Urothelium cell line (cell line): ENCODE results near the gene ZNF169.
"Not testable (repeated sequence)": the region's sequence is repeated elsewhere in the genome, so short reads cannot be mapped to it uniquely, and the experiment has no call there.

ENCODE experiments used
- DNase-seq: peaks from one replicate; pipeline ENCODE4 v3.0.0; 2011; ENCODE audit warnings: low spot score, mixed read lengths
- FAIRE-seq: peaks from 2 replicates; lab custom pipeline; 2011; peaks lifted over from hg19 to GRCh38; lab: Jason Lieb, UNC

The ZNF169 gene

DNA sequence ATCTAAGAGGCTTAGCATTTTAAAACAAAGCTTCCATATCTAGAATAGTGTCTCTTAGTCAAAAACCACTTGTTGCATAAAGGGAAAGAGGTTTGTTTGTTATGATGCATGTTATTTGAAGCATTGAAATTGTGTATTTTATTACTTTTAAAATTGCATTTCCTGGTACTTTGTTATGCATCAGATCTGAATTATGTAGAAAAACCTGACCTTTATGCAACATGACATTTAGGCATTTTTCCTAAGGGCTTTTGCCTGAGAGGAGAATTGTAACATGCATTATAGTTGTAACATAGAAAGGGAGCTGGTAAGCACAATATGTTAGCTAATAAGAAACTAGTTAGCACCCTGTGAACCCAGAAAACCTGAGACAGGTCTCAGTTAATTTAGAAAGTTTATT lies 22.0 kb downstream of the ZNF169 start:
- DNase-seq (no peak), FAIRE-seq (no peak)

DNA sequence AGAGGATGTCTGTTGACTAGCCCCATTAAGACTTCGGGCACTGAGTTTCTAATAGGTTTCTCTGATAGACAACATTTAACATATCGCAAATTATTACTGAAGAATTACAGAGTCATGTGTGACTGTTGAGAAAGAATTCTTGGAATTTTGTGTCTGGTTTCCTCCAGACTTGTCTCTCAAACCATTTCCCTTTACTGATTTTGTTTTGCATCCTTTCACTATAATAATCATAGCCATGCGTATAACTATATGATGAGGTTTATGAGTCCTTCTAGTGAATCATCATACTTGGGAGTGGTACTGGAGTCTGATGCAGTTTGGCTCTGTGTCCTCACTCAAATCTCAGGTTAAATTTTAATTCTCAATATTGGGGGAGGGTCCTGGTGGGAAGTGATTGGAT lies 27.0 kb downstream of the ZNF169 start:
- FAIRE-seq (no peak), DNase-seq (no peak)

DNA sequence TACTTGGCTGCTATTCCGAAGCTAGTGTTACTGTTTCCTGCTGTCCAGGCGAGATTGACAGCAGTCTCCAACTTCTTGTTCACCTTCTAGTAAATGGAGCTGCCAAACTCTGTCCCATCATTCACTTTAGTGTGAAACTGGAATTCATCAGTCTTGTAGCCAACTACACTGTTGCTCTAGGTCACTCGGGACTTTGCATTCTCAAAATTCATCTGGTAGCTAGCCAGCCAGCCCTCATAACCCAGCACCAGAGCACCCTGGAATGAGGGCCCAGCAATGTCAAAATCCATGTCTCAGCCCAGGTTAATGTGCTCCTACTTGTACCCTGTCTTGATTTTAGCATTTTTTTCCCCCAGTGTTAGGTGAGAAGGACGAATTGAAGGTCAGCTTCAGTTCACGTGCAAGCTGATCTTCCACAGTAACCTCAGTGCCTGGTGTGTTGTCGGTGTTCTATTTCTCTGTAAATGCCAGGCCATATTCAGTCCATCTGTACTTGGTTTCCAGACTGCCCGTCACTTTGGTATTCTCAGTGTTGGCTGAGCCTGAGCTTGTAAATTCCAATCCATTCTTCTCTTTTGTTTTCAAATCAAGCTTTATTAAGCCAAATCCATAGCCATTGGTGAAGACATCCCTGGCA lies 28.9 kb downstream of the ZNF169 start:
- DNase-seq (no peak), FAIRE-seq (no peak)

DNA sequence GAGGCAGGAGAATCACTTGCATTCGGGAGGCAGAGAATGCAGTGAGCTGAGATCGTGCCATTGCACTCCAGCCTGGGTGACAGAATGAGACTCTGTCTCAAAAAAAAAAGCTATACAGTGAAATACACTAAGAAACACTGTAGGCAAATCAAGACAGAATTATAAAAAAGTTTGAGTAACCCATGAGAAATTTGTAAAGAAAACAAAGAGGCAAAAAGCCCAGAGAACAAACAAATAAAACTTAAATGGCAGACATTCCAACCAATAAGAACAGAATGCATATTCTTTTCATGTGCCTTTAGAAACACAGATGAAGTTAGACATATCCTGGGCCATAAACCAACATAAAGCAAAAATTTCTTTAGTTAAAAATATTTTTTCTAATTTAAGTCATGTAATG lies 30.6 kb downstream of the ZNF169 start:
- DNase-seq (no peak), FAIRE-seq (no peak)

DNA sequence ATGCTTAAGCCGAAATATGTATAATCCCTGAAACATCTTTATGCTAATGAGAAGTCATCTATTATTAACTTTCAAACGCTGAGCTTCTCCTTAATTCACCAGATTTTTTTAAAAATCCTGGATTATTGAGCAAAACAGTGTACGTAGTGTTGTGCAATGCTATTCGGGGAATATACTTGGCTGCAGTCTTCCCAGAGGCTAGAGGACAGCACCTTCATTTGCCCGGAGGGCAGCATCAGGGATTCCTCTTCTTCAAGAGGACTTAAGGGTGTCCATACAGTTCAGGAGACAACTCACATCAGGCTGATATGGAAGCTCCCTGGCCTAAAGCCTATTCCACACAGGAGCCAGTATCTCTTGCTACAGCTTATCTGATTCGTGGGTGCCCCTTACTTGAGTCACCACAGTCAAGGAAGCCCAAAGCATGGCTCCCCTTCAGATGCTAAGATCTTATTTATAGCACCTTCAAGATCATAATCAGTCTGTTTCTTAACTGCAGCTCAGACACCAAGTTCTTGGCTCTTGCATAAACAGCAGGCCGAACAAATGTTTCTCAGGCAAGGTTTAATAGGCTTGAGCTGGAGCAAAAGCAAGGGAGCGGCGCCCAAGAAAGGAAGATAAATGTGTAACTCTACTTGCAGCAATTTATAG lies 40.0 kb downstream of the ZNF169 start:
- DNase-seq, result no peak
- FAIRE-seq, result no peak

DNA sequence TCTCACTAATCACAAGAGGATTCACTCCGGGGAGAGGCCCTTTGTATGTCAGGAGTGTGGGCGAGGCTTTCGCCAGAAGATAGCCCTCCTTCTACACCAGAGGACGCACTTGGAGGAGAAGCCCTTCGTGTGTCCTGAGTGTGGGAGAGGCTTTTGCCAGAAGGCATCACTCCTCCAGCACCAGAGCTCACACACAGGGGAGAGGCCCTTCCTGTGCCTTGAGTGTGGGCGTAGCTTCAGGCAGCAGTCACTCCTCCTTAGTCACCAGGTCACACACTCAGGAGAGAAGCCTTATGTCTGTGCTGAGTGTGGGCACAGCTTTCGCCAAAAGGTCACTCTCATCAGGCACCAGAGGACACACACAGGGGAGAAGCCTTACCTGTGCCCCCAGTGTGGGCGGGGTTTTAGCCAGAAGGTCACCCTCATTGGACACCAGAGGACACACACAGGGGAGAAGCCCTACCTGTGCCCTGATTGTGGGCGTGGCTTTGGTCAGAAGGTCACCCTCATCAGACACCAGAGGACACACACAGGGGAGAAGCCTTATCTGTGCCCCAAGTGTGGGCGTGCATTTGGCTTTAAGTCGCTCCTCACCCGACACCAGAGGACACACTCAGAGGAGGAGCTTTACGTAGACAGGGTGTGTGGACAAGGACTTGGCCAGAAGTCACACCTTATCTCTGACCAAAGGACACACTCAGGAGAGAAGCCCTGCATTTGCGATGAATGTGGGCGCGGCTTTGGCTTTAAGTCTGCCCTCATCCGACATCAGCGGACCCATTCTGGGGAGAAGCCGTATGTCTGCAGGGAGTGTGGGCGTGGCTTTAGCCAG lies 41.6 kb downstream of the ZNF169 start:
- DNase-seq, result no peak
- FAIRE-seq, result no peak

DNA sequence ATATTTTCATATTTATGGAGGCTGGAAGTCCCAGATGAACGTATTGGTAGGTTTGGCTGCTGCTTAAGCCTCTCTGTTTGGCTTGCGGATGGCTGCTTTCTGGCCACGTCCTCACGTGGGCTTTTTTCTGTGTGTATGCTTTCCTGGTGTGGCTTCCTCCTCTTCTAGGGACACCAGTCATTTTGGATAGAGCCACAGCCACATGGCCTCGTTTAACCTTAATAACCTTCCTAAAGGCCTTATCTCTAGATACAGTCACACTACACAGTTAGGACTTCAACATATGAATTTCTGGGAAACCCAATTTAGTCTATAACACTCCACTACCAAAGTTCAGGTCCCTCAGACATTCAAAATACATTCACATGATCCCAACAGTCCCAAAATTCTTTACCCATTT lies 42.5 kb downstream of the ZNF169 start:
- DNase-seq, result no peak
- no peak for FAIRE-seq

DNA sequence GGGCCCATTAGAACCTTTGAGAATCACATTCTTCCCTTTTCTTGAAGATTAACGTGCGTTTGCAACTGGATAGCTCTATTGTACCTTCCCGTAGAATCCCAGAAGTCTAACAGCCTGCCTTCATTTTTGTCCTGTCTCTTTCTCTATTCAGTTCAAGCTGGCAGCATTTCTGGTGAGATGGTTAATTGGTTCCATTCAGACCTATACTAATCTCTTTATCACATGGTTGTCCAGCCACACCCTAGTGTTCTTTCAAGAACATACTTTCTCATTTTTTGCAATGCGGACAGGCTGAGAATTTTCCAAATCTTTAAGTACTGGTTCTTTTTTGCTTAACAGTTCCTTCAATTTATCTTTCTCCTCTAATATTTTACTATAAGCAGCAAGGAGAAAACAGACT lies 43.3 kb downstream of the ZNF169 start:
- no peak for FAIRE-seq

DNA sequence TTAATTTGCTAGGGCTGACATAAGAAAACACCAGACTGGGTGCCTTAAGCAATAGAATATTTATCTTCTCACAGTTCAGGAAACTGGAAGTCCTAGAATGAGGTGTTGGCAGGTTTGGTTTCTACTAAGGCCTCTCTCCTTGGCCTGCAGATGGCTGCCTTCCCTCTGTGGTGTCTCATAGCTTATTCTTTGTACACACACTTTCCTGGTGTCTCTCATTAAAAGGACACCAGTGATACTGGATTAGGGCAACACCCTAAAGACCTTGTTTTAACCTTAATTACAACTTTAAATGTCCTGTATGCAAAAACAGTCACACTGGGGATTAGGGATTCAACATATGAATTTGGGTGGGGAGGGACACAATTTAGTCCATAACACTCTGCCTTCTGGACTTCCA lies 44.2 kb downstream of the ZNF169 start:
- DNase-seq (no peak), FAIRE-seq (no peak)

More for the DNA sequence above, 43.3 kb downstream of the ZNF169 start:
- no peak for DNase-seq

DNA sequence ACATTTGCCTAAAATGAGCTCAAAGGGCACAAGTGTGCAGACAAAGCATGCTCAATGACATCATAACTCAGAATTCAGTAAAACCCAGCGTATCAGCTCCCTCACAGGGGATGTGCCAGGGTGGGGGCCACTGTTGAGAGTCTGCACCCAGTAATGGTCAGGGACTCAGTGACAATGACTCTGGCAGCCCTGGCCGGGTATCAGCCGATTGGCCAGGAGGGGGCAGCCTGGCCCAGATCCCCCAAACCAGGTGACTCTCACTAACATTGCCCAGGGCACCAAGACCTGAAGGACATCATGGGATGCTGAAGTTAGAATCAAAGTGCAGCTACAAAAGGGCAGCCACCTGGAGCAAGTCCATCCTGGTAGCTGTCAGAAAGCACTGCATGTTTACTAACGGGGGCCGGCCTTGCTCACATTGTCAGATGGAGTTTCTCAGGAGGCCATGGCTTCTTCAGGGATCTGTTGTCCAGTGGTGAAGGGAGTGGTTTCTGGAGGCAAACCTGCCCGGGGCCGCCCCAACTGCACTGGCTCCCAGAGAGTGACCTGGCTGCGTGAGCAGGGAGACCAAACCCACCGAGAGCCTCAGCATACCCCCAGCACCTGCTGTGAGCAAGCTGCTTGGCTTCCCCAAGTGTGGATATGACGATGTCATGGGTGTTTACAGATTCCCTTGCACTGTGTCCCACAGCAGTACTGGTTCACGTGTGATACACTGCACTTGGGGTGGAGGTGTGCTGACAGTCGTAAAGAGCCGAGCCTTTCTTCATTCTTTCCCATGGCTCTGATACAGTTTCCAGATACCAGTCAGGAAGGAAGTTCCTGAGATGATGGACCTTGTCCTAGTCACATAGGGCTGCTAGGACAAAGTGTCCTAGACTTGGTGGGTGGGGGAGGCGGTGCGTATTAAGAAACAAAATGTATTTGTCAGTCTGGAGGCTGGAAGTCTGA lies 56.2 kb downstream of the ZNF169 start:
- peak; percentile 48 for FAIRE-seq
- DNase-seq, result not testable (repeated sequence)

DNA sequence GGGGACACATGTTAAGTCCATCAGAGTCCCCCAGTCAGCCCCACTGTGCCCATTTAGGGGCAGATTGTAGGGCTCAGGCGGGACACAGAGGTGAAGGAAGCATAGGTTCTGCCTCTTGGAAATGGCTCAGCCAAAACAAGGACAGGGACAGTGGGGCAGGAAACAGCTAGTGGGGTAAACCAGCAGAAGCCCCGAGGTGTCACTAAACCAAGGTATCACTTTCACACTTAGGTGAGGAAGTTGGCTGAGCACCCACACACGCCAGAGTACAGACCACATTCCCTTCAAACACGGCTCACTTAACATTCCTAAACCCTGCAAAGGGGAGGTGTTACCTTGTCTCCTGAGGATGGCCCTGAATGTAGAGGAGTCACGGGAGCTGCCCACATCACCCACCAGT lies 57.1 kb downstream of the ZNF169 start:
- DNase-seq, FAIRE-seq: not testable (repeated sequence)

DNA sequence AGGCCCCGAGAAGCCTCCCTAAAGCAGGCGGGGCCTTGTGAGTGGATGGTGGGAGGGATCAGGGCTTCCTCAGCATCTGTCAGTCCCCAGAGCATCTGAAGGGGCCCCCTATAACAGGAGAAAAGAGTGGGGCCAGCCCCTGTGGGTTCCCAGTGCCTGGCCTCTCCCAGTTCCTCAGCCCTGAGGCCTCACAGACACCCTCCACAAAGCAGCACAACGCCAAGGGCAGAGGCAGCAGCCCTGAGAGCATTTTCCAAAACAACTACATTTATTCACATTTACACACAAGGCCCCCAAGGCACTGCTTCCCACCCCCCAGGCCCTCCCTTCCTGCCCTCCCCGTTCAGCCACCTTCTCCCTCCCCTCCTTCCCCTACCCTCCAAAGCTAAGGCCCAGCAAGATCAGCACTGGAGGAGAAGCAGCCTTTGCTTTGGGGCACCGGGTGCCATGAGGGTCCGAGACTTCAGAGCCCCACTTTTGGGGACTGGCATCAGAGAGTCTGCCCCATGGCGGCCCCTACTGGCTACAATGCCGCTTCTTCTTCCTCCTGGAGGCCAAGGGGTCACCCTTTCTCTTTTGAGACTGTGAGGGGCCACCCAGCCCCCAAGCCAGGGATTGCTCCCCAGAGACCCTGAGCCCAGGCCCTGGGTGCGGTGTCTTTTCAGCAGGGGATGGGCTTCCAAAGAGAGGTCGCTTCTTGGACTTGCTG lies 59.0 kb downstream of the ZNF169 start:
- not testable (repeated sequence) for DNase-seq, FAIRE-seq

DNA sequence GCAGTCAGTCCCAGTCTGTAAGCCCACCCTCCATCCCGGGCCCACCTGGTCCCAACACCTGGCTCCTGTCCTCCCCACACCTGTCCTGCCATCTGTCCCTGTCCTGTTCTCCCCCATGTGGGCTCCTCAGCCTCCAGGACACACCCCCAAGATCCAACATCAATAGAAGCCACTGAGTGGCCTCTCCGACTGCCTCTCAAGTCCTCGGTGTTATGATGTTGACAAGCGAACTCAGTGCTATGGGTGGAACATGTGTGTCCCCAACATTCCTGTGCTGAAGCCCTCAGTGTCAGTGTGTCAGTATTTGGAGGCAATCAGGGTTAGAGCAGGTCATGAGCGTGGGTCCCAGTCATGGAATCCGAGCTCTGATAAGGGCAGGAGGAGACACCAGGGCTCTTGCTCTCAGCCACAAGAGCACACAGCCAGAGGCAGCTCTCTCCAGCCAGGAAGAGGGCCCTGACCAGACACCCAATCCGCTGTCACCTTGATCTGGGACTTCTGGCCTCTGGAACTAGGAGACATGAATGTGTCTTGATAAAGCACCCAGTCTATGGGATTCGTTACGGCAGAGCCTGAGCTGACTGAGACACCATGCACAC lies 63.3 kb downstream of the ZNF169 start:
- FAIRE-seq, DNase-seq: not testable (repeated sequence)

DNA sequence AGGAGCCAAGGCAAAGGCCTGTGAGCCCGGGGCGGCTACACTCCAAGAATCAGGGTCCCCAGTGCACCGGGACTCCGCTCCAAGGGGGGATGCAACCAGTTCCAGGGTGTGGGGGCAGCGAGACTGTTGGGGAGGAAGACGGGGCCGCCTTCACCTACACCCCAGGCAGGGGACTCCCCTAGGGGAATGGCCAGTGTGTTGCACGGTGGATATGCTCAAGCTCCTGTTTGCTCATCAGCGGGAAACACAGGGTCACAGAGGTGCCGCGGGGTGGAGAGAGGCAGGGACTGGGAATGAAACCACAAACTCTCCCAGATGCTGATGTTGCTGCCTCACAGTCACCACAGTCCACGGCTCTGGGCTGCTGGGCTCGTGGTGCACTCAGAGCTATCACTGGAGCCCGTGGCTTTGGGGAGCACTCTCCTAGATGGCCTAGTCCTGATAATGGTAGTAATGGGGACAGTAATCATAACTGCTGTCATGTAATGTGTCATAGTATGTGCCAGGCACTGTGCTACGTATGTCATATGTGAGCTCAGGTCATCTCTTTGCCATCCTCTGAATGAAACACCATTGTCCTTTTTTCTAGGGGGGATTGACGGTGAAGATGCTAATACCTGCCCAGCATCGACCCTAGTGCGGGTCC lies 64.2 kb downstream of the ZNF169 start:
- peak; percentile 87 for FAIRE-seq
- not testable (repeated sequence) for DNase-seq

DNA sequence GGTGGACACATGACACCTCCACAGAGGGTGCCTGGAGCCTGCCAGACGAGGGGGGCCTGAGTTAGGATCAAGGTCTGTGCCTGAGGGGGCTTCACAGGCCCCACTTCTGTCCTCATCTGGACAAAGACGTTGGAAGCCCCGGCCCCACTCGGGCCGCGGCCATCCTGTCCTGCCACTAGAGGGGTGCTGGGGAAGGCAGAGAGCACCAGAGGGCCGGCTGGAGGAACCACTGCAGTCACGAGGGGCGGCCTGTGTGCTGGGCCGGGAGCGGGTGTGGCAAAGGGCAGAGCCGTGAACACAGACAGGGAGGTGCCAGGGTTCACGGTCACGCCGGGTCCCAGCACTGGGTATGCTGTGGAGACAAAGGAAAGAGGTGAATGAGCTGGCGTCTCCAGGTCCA lies 66.5 kb downstream of the ZNF169 start:
- not testable (repeated sequence) for DNase-seq, FAIRE-seq

DNA sequence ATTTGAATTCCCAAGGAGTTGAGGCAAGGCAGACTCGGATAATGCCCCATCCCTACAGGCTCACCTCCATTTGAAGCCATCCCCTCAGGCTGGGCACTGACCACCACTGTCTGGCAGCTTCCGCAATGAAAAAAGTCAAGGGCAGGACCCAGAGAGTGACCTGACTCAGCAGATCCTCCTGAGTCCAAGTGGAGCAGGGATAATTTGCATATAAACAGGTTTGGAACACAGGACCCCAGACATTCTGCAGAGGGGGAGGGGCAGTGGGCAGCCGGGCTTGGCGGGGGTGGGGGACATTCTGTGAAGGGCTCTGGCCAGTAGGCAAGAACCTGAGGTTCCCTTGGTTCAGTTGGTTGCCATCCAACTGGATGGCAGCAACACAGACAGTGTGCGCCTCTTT lies 69.4 kb downstream of the ZNF169 start, which contains the start of gene NUTM2F:
Gene NUTM2F (minus strand): TSS at position 101 of the 400 bp plus-strand sequence. CDS start 21 bp downstream, at position 80.
- FAIRE-seq, result not testable (repeated sequence)

DNA sequence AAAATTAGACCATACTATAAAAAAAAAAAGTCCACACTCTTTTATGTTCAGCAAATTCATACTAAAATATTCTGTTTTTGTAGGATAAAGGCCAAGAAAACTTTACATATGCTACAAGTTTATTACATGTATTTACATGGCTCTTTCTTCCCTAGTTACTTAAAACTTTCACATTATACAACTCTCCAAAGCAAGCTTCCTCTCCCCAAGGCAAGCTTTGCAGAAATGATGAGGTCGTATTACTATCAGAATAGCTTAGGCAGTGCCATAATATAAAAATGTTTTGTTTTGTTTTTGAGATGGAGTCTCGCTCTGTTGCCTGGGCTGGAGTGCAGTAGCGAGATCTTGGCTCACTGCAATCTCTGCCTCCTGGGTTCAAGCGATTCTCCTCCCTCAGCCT lies 77.3 kb downstream of the ZNF169 start:
- FAIRE-seq, result not testable (repeated sequence)

More for the DNA sequence above, 69.4 kb downstream of the ZNF169 start, which contains the start of gene NUTM2F:
- DNase-seq, result not testable (repeated sequence)

DNA sequence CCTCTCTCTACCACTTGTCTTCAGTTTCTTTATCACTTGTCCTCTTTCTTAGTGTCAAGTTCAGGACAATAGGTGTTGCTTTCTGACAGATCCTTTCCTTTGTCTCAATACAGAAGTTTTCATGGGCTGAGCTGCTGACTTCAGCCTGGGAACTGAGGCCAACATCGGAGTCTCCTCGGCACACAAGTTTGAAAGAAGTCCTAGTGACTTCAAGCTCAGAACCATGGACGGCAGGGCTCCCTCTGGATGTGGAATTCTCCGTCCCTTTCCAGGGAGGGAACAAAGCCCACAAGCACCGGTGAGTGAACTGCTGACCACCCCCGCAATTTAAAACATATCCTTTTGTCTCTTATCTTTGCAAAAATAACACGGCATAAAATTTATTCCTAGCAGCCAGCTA lies 79.6 kb downstream of the ZNF169 start:
- DNase-seq, FAIRE-seq: not testable (repeated sequence)

More for the DNA sequence above, 77.3 kb downstream of the ZNF169 start:
- not testable (repeated sequence) for DNase-seq

DNA sequence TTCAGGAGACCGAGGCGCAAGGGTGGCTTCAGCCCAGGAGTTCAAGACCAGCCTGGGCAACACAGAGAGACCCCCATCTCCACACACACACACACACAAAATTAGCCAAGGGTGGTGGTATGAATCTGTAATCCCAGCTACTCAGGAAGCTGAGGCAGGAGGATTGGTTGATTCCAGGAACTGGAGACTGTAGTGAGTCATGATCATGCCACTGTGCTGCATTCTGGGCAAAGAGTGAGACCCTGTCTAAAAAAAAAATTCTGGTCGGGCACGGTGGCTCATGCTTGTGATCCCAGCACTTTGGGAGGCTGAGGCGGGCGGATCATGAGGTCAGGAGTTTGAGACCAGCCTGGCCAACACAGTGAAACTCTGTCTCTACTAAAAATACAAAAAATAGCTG lies 80.6 kb downstream of the ZNF169 start:
- not testable (repeated sequence) for DNase-seq, FAIRE-seq
